K562 (cell line): ENCODE results near the gene TTC24. TPM values are rescaled to one million over a fixed set of nuclear protein-coding genes. Genes with fewer than 3 reads are reported as not detected.

Source experiments
- CBX5 ChIP-seq: IDR thresholded peaks from 2 replicates; pipeline ENCODE4 v1.6.1; 2014; ENCODE audit warnings: low read depth, borderline replicate concordance
- CCAR2 ChIP-seq: fragments of 200-400 bp; formaldehyde crosslinking; IDR thresholded peaks from 2 replicates; pipeline ENCODE4 v1.6.1; 2017; ENCODE audit warnings: mild to moderate bottlenecking, low read depth, low read length
- ETV5 ChIP-seq: sonication (generic); formaldehyde crosslinking; IDR thresholded peaks from 2 replicates; pipeline ENCODE4 v1.4.0; 2020; ENCODE audit warnings: low read depth, mild to moderate bottlenecking, missing genetic modification reagents
- ETV6 ChIP-seq, 3 experiments: fragments of 150-350 bp in 1 of 3; sonication (generic) in 1 of 3; formaldehyde crosslinking in 1 of 3; IDR thresholded peaks; 2 replicates each; pipeline versions ENCODE4 v1.6.1 to v1.8.0; 2014 to 2022; ENCODE audit warnings: borderline replicate concordance in 2 of 3, low read depth in 2 of 3, antibody characterized with exemption in 1 of 3, low read length in 1 of 3, mild to moderate bottlenecking in 1 of 3, missing genetic modification reagents in 1 of 3
- FOXA1 ChIP-seq: fragments of 450-650 bp; IDR thresholded peaks from 2 replicates; pipeline ENCODE4 v1.6.1; 2016; ENCODE audit warnings: mild to moderate bottlenecking, borderline replicate concordance
- GABPB1 ChIP-seq: sonication (generic); formaldehyde crosslinking; IDR thresholded peaks from 2 replicates; pipeline ENCODE4 v1.8.0; 2022; ENCODE audit warnings: mild to moderate bottlenecking, missing genetic modification reagents
- HMGN3 ChIP-seq: IDR thresholded peaks from 2 replicates; pipeline ENCODE4 v1.6.1; 2011; ENCODE audit warnings: borderline replicate concordance, low read depth, mild to moderate bottlenecking, mixed read lengths, low read length; ENCODE audit not compliant: insufficient read length; ENCODE audit errors: extremely low read depth
- HSF4 ChIP-seq: fragments of 250-450 bp; sonication (Bioruptor Pico); IDR thresholded peaks from 2 replicates; pipeline ENCODE4 v2.1.2; 2022; ENCODE audit warnings: mild to moderate bottlenecking, moderate library complexity, borderline replicate concordance
- KLF13 ChIP-seq: fragments of 450-650 bp; IDR thresholded peaks from 2 replicates; pipeline ENCODE4 v1.6.1; 2016; ENCODE audit warnings: missing genetic modification characterization, low read depth, mild to moderate bottlenecking, missing compliant biosample characterization, moderate library complexity, borderline replicate concordance
- L3MBTL2 ChIP-seq: fragments of 450-650 bp; IDR thresholded peaks from 2 replicates; pipeline ENCODE4 v1.6.1; 2016; ENCODE audit warnings: mild to moderate bottlenecking, moderate library complexity
- MBD2 ChIP-seq: sonication (generic); IDR thresholded peaks from 2 replicates; pipeline ENCODE4 v1.6.1; 2016; ENCODE audit warnings: low read depth, borderline replicate concordance
- OTX1 ChIP-seq: fragments of 450-650 bp; formaldehyde crosslinking; IDR thresholded peaks from 2 replicates; pipeline ENCODE4 v1.4.0; 2022; ENCODE audit warnings: mild to moderate bottlenecking
- POLR2AphosphoS5 ChIP-seq: IDR thresholded peaks from 2 replicates; pipeline ENCODE4 v1.6.1; 2011; ENCODE audit warnings: mild to moderate bottlenecking, low read depth, low read length, moderate library complexity; ENCODE audit not compliant: control insufficient read depth, insufficient read depth
- RFX5 ChIP-seq: IDR thresholded peaks from 2 replicates; pipeline ENCODE4 v1.6.1; 2011; ENCODE audit warnings: low read depth, mild to moderate bottlenecking, improper control_type of control experiment, low read length
- SP1 ChIP-seq: sonication (generic); formaldehyde crosslinking; IDR thresholded peaks from 2 replicates; pipeline ENCODE4 v1.8.1; 2022; ENCODE audit warnings: mild to moderate bottlenecking, missing genetic modification reagents
- YY1 ChIP-seq, 3 experiments: IDR thresholded peaks; 2 replicates each; pipeline ENCODE4 v1.6.1; 2011; ENCODE audit warnings: low read length in 2 of 3, mild to moderate bottlenecking in 2 of 3, moderate library complexity in 2 of 3, borderline replicate concordance in 1 of 3, control low read depth in 1 of 3, low read depth in 1 of 3; ENCODE audit not compliant: insufficient read depth in 3 of 3, insufficient replicate concordance in 2 of 3, control insufficient read depth in 1 of 3, insufficient read length in 1 of 3; ENCODE audit errors: extremely low read depth in 1 of 3
- ZBTB1 ChIP-seq: sonication (generic); formaldehyde crosslinking; IDR thresholded peaks from 2 replicates; pipeline ENCODE4 v1.8.1; 2023; ENCODE audit warnings: missing genetic modification reagents, low read depth, mild to moderate bottlenecking, borderline replicate concordance
- ZC3H11A ChIP-seq: IDR thresholded peaks from 2 replicates; pipeline ENCODE4 v1.6.1; 2012; ENCODE audit warnings: low read depth, low read length, improper control_type of control experiment
- ZFX ChIP-seq: sonication (generic); formaldehyde crosslinking; IDR thresholded peaks from 2 replicates; pipeline ENCODE4 v1.8.0; 2022; ENCODE audit warnings: mild to moderate bottlenecking, missing genetic modification reagents, moderate library complexity
- ZNF121 ChIP-seq: sonication (generic); formaldehyde crosslinking; conservative IDR thresholded peaks from 2 replicates; pipeline ENCODE4 v1.8.0; 2022; ENCODE audit warnings: missing genetic modification reagents
- ZNF124 ChIP-seq: sonication (generic); formaldehyde crosslinking; IDR thresholded peaks from 2 replicates; pipeline ENCODE4 v1.8.1; 2022; ENCODE audit warnings: missing genetic modification reagents
- ZNF23 ChIP-seq: fragments of 250-450 bp; sonication (Bioruptor Pico); IDR thresholded peaks from 2 replicates; pipeline ENCODE4 v1.4.0; 2020; ENCODE audit warnings: mild to moderate bottlenecking
- ZNF830 ChIP-seq: fragments of 250-450 bp; sonication (Bioruptor Pico); IDR thresholded peaks from 2 replicates; pipeline ENCODE4 v1.5.0; 2021; ENCODE audit warnings: mild to moderate bottlenecking
- polyA plus RNA-seq, 8 experiments: library from polyadenylated mRNA; depleted of rRNA in 4 of 8; stranded (reverse) in 5 of 8; unstranded in 3 of 8; fragments of >200 nt; fragmentation: Nextera tagmentation in 2 of 8; fragmentation: Illumina TruSeq in 1 of 8; extraction: Ambion mirVana in 2 of 8; extraction: Trizol in 1 of 8; gene quantifications; 2 replicates each; pipeline versions ENCODE4 v1.2.1 to v1.2.3, GENCODE V29; 2011 to 2014; ENCODE audit warnings: inconsistent platforms in 1 of 8, missing spikeins in 1 of 8
- total RNA-seq, 7 experiments: library from RNA; depleted of rRNA in 6 of 7; stranded (reverse); fragments of >200 nt in 6 of 7; fragmentation: Illumina TruSeq in 2 of 7; extraction: Trizol in 2 of 7; gene quantifications; 2 replicates each; pipeline versions ENCODE4 v1.2.1 to v1.2.3, GENCODE V29; 2011 to 2021; ENCODE audit warnings: low replicate concordance in 1 of 7
- TF ChIP-seq, protein P1 (sequence below): fragments of 200-800 bp; sonication (Bioruptor generic); IDR thresholded peaks from 2 replicates; pipeline ENCODE4 v1.6.1; 2017; ENCODE audit warnings: missing genetic modification characterization, missing compliant biosample characterization
- TF ChIP-seq, protein P2 (sequence below): fragments of 250-450 bp; sonication (Bioruptor Pico); IDR thresholded peaks from 2 replicates; pipeline ENCODE4 v1.5.0; 2021

The TTC24 gene
- total and polyA plus RNA-seq, 9 of the 15 experiments (the other 6 are each of a cell fraction or from before 2014, with no cell fraction given): not detected

DNA sequence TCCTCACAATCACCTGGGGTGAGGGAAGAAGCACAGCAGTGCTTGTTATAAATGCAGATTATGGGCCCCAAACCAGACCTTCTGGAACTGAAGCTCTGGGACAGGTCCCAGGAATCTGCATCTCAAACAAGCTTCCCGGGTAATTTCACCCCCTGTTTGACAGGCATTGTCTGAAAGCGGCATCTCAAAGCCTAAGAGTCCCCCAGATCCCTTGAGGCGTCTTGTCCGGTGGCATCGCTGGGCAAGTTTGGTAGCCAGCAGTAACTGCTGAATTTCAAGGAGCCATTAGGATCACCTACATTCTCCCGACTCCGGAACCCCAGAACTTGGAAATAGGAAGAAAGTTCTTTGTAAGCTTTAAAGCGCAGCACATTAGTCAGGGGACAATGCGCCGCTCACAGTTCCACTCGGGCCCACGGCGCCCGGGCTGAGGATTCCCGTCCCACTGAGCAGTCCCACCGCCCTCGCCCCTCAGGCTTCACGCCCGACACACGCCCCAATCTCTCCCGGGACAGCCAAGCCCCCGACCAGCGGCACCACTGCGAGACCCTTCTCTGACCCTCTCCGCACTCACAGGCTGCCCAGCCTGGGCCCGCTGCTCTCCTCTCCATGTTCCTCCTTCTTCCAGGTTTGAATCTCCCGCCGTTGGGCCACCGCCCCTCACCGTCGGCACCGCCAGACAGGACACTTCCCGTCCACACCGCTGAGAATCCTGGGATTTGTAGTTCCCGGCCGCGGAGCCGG is 7.4 kb upstream of the TTC24 start, which contains the start of gene IQGAP3 (continued):
- peak; percentile 67 for TF ChIP-seq ZFX (CRISPR knock-in tag)
- TF ChIP-seq HMGN3: peak; percentile 61
- TF ChIP-seq ZNF121: no peak
- TF ChIP-seq ZNF830 (CRISPR knock-in tag): no peak
- TF ChIP-seq CBX5: no peak
- TF ChIP-seq GABPB1: peak; percentile 97
- no peak for TF ChIP-seq ZNF124
- TF ChIP-seq RFX5: no peak
- no peak; the same call in 1 of the 2 replicates for TF ChIP-seq ZBTB1 (CRISPR knock-in tag)
- TF ChIP-seq, protein P1, sequence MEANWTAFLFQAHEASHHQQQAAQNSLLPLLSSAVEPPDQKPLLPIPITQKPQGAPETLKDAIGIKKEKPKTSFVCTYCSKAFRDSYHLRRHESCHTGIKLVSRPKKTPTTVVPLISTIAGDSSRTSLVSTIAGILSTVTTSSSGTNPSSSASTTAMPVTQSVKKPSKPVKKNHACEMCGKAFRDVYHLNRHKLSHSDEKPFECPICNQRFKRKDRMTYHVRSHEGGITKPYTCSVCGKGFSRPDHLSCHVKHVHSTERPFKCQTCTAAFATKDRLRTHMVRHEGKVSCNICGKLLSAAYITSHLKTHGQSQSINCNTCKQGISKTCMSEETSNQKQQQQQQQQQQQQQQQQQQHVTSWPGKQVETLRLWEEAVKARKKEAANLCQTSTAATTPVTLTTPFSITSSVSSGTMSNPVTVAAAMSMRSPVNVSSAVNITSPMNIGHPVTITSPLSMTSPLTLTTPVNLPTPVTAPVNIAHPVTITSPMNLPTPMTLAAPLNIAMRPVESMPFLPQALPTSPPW (CRISPR knock-in tag): peak; percentile 41; the same call in 1 of the 2 replicates
- no peak for TF ChIP-seq ETV6 (IDR thresholded peaks at IDR 0.05; ENCODE audit: borderline replicate concordance in 1 of 2, low read depth in 2 of 2, low read length in 1 of 2)
- no peak for TF ChIP-seq ETV6 (CRISPR knock-in tag; IDR thresholded peaks at IDR 0.05; ENCODE audit: borderline replicate concordance)
- TF ChIP-seq ETV5 (CRISPR knock-in tag): no peak
- no peak for TF ChIP-seq ZNF23
- no peak for TF ChIP-seq CCAR2
- TF ChIP-seq OTX1: no peak
- peak; percentile 82; the same call in 1 of the 2 replicates for TF ChIP-seq KLF13 (tag)
- TF ChIP-seq FOXA1: no peak
- TF ChIP-seq ZC3H11A: no peak
- no peak for TF ChIP-seq POLR2AphosphoS5
- no peak; the same call in 1 of the 2 replicates for TF ChIP-seq MBD2
- TF ChIP-seq YY1 (IDR thresholded peaks at IDR 0.05; ENCODE audit: borderline replicate concordance in 1 of 3, control insufficient read depth in 1 of 3, extremely low read depth in 1 of 3, insufficient read depth in 3 of 3, insufficient read length in 1 of 3, insufficient replicate concordance in 2 of 3, low read depth in 1 of 3, low read length in 2 of 3): peak in 2 of 3 experiments; percentile 47 to 65
- no peak for TF ChIP-seq HSF4 (CRISPR knock-in tag)
- TF ChIP-seq L3MBTL2: 0 out of 2 replicates have a peak, but pooled peaks have one; percentile 26
- TF ChIP-seq SP1 (CRISPR knock-in tag): peak; percentile 75
- TF ChIP-seq, protein P2, sequence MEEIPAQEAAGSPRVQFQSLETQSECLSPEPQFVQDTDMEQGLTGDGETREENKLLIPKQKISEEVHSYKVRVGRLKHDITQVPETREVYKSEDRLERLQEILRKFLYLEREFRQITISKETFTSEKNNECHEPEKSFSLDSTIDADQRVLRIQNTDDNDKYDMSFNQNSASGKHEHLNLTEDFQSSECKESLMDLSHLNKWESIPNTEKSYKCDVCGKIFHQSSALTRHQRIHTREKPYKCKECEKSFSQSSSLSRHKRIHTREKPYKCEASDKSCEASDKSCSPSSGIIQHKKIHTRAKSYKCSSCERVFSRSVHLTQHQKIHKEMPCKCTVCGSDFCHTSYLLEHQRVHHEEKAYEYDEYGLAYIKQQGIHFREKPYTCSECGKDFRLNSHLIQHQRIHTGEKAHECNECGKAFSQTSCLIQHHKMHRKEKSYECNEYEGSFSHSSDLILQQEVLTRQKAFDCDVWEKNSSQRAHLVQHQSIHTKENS (CRISPR knock-in tag): no peak
